ENCODE data around the gene P2RY13. TPM values are rescaled to one million over a fixed set of nuclear protein-coding genes. Genes with fewer than 3 reads are reported as not detected.

The P2RY13 gene
- total RNA-seq, 2 donors from 2014 or later = not detected

GRCh38 chr3:151314137-151314536, 15.2 kb downstream of the P2RY13 start:
- H3K4me3 Mint-ChIP-seq = no peak overlapping the region
- no peaks in the 10 kb centered on the region for H3K9me3 Mint-ChIP-seq
- H3K9ac ChIP-seq (ENCODE audit: extremely low read depth, low read length, poor library complexity, severe bottlenecking) = no peak overlapping the region
- H3K4me1 ChIP-seq (ENCODE audit: control insufficient read depth, insufficient read depth, low read length) = peaks cover 9% of the 10 kb centered on the region
- H3K27me3 ChIP-seq (ENCODE audit: control insufficient read depth, insufficient read depth, low read length, poor library complexity, severe bottlenecking) = no peaks in the 10 kb centered on the region
- peaks cover 5% of the 10 kb centered on the region for H3K9me3 ChIP-seq (ENCODE audit: control insufficient read depth, low read length)
- DNase-seq = no peak
- H3K27ac Mint-ChIP-seq = peak overlapping the region; percentile 94
- peak overlapping the region; percentile 7 for H3K4me3 ChIP-seq (ENCODE audit: low read length)
- H3K27ac ChIP-seq (ENCODE audit: low read depth, low read length) = no peak overlapping the region
- no peaks in the 10 kb centered on the region for H3K36me3 ChIP-seq (ENCODE audit: control insufficient read depth, insufficient read depth, low read length)
- TF ChIP-seq, protein P1, sequence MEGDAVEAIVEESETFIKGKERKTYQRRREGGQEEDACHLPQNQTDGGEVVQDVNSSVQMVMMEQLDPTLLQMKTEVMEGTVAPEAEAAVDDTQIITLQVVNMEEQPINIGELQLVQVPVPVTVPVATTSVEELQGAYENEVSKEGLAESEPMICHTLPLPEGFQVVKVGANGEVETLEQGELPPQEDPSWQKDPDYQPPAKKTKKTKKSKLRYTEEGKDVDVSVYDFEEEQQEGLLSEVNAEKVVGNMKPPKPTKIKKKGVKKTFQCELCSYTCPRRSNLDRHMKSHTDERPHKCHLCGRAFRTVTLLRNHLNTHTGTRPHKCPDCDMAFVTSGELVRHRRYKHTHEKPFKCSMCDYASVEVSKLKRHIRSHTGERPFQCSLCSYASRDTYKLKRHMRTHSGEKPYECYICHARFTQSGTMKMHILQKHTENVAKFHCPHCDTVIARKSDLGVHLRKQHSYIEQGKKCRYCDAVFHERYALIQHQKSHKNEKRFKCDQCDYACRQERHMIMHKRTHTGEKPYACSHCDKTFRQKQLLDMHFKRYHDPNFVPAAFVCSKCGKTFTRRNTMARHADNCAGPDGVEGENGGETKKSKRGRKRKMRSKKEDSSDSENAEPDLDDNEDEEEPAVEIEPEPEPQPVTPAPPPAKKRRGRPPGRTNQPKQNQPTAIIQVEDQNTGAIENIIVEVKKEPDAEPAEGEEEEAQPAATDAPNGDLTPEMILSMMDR (conservative IDR thresholded peaks at IDR 0.05) = no peak
- no peaks in the 10 kb centered on the region for H3K36me3 Mint-ChIP-seq (ENCODE audit: low read depth)
- H3K4me1 Mint-ChIP-seq = peaks cover 36% of the 10 kb centered on the region
- no peaks in the 10 kb centered on the region for H3K27me3 Mint-ChIP-seq (ENCODE audit: insufficient read depth)
- 83 to 100% methylated on average over 1 to 2 of the region's 2 CpGs for WGBS, 2 experiments (ENCODE audit: insufficient coverage in 1 of 2, insufficient read length in 1 of 2)

- Histone ChIP-seq H3K9me3 (ENCODE audit: control insufficient read depth, low read length) (peaks cover 5% of the 10 kb centered on the region), H3K4me1 (ENCODE audit: control insufficient read depth, insufficient read depth, low read length) (peaks cover 9% of the 10 kb centered on the region), H3K27ac (ENCODE audit: low read depth, low read length) (no peak overlapping the region), H3K9ac (ENCODE audit: extremely low read depth, low read length, poor library complexity, severe bottlenecking) (no peak overlapping the region), H3K36me3 (ENCODE audit: control insufficient read depth, insufficient read depth, low read length) (no peaks in the 10 kb centered on the region), H3K27me3 (ENCODE audit: control insufficient read depth, insufficient read depth, low read length, poor library complexity, severe bottlenecking) (no peaks in the 10 kb centered on the region), H3K4me3 (ENCODE audit: low read length) (no peak overlapping the region)
- no peak overlapping the region for H3K27ac Mint-ChIP-seq
- no peaks in the 10 kb centered on the region for H3K27me3 Mint-ChIP-seq (ENCODE audit: insufficient read depth)
- 57 to 81% methylated on average over 1 to 3 of the region's 3 CpGs for WGBS, 2 experiments (ENCODE audit: insufficient coverage in 1 of 2, insufficient read length in 1 of 2)
- no peak overlapping the region for H3K4me3 Mint-ChIP-seq
- H3K36me3 Mint-ChIP-seq (ENCODE audit: low read depth) = no peaks in the 10 kb centered on the region
- peaks cover 30% of the 10 kb centered on the region for H3K4me1 Mint-ChIP-seq
- H3K9me3 Mint-ChIP-seq = no peaks in the 10 kb centered on the region
- TF ChIP-seq, protein P1 (conservative IDR thresholded peaks at IDR 0.05) = no peak
- no peak for DNase-seq
Observed at GRCh38 chr3:151312972-151313371, 16.4 kb downstream of the P2RY13 start.

GRCh38 chr3:151309566-151309965, 19.8 kb downstream of the P2RY13 start:
- H3K27me3 Mint-ChIP-seq (ENCODE audit: insufficient read depth) = no peaks in the 10 kb centered on the region
- TF ChIP-seq, protein P1 (conservative IDR thresholded peaks at IDR 0.05) = no peak
- peaks cover 10% of the 10 kb centered on the region for H3K4me1 ChIP-seq (ENCODE audit: control insufficient read depth, insufficient read depth, low read length)
- H3K27ac ChIP-seq (ENCODE audit: low read depth, low read length) = no peak overlapping the region
- DNase-seq = no peak
- peaks cover 39% of the 10 kb centered on the region for H3K4me1 Mint-ChIP-seq
- no peak overlapping the region for H3K9ac ChIP-seq (ENCODE audit: extremely low read depth, low read length, poor library complexity, severe bottlenecking)
- no peak overlapping the region for H3K4me3 ChIP-seq (ENCODE audit: low read length)
- no peak overlapping the region for H3K27ac Mint-ChIP-seq
- no peak overlapping the region for H3K4me3 Mint-ChIP-seq
- H3K36me3 ChIP-seq (ENCODE audit: control insufficient read depth, insufficient read depth, low read length) = no peaks in the 10 kb centered on the region
- no peaks in the 10 kb centered on the region for H3K27me3 ChIP-seq (ENCODE audit: control insufficient read depth, insufficient read depth, low read length, poor library complexity, severe bottlenecking)
- no peaks in the 10 kb centered on the region for H3K36me3 Mint-ChIP-seq (ENCODE audit: low read depth)
- no peaks in the 10 kb centered on the region for H3K9me3 Mint-ChIP-seq
- whole genome bisulfite sequencing, 2 experiments (ENCODE audit: insufficient coverage in 1 of 2, insufficient read length in 1 of 2) = 94 to 100% methylated on average over 2 of the region's 2 CpGs
- peaks cover 5% of the 10 kb centered on the region for H3K9me3 ChIP-seq (ENCODE audit: control insufficient read depth, low read length)

All from endodermal cell (in vitro differentiated cells).